ENCODE data around the gene SFXN5. TPM values are rescaled to one million over a fixed set of nuclear protein-coding genes. Genes with fewer than 3 reads are reported as not detected.

Gene SFXN5
- total RNA-seq, 1 donor, result 17.0 TPM

GRCh38 chr2:72940786-72941185 lies 130.7 kb downstream of the SFXN5 start:
- H3K9me3 ChIP-seq (ENCODE audit: low read depth, low read length), result no peaks in the 10 kb centered on the region
- H3K4me2 ChIP-seq (ENCODE audit: insufficient read depth, low read length), result peak overlapping the region; percentile 40
- no peaks in the 10 kb centered on the region for H3K27me3 ChIP-seq (ENCODE audit: insufficient read depth, low read length)
- peaks cover 8% of the 10 kb centered on the region for H4K20me1 ChIP-seq (ENCODE audit: insufficient read depth, low read length)
- no peak overlapping the region for H2AFZ ChIP-seq (ENCODE audit: low read length)
- no peak overlapping the region for H3K4me3 ChIP-seq (ENCODE audit: insufficient read depth, low read length)
- no peaks in the 10 kb centered on the region for H3K36me3 ChIP-seq (ENCODE audit: insufficient read depth, low read length)
- TF ChIP-seq, protein P1, sequence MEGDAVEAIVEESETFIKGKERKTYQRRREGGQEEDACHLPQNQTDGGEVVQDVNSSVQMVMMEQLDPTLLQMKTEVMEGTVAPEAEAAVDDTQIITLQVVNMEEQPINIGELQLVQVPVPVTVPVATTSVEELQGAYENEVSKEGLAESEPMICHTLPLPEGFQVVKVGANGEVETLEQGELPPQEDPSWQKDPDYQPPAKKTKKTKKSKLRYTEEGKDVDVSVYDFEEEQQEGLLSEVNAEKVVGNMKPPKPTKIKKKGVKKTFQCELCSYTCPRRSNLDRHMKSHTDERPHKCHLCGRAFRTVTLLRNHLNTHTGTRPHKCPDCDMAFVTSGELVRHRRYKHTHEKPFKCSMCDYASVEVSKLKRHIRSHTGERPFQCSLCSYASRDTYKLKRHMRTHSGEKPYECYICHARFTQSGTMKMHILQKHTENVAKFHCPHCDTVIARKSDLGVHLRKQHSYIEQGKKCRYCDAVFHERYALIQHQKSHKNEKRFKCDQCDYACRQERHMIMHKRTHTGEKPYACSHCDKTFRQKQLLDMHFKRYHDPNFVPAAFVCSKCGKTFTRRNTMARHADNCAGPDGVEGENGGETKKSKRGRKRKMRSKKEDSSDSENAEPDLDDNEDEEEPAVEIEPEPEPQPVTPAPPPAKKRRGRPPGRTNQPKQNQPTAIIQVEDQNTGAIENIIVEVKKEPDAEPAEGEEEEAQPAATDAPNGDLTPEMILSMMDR (IDR thresholded peaks at IDR 0.05; ENCODE audit: extremely low read depth, low read depth, low read length), result no peak
- H3K4me1 ChIP-seq (ENCODE audit: insufficient read depth, low read length), result peaks cover 17% of the 10 kb centered on the region
- peak; percentile 98 for DNase-seq (ENCODE audit: insufficient read length, low spot score, missing footprints)
- H3K27ac ChIP-seq (ENCODE audit: low read depth, low read length), result no peak overlapping the region
- H3K79me2 ChIP-seq (ENCODE audit: insufficient read depth, low read length), result no peaks in the 10 kb centered on the region

- no peak overlapping the region for H3K27ac ChIP-seq (ENCODE audit: low read depth, low read length)
- no peak overlapping the region for H2AFZ ChIP-seq (ENCODE audit: low read length)
- H3K4me3 ChIP-seq (ENCODE audit: insufficient read depth, low read length), result no peak overlapping the region
- H3K4me1 ChIP-seq (ENCODE audit: insufficient read depth, low read length), result peaks cover 17% of the 10 kb centered on the region
- H3K9me3 ChIP-seq (ENCODE audit: low read depth, low read length), result no peaks in the 10 kb centered on the region
- H3K27me3 ChIP-seq (ENCODE audit: insufficient read depth, low read length), result no peaks in the 10 kb centered on the region
- H3K36me3 ChIP-seq (ENCODE audit: insufficient read depth, low read length), result no peaks in the 10 kb centered on the region
- TF ChIP-seq, protein P1 (IDR thresholded peaks at IDR 0.05; ENCODE audit: extremely low read depth, low read depth, low read length), result no peak
- peaks cover 8% of the 10 kb centered on the region for H4K20me1 ChIP-seq (ENCODE audit: insufficient read depth, low read length)
- peak overlapping the region; percentile 40 for H3K4me2 ChIP-seq (ENCODE audit: insufficient read depth, low read length)
- DNase-seq (ENCODE audit: insufficient read length, low spot score, missing footprints), result no peak
- H3K79me2 ChIP-seq (ENCODE audit: insufficient read depth, low read length), result no peaks in the 10 kb centered on the region
Measured at GRCh38 chr2:72940361-72940760, 131.2 kb downstream of the SFXN5 start.

DNA sequence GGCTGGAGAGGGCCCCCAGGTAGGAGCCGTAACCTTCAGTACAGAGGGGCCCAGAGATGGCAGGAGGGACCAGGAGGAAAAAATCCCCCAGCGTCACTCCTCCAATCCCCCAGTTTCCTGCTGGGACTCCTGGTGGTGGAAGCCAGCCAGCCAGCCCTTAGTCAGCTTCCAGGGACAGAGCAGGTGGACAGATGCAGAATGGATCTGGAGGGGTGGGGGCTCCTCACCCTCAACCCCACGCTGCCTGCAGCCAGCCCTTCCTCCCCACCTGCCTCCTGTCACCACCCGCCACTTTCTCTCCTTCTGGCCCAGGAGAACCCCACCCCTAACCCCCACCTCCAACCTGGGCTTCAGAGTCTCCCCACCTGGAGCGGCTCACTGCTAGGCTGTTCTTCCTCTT lies 133.1 kb downstream of the SFXN5 start:
- Histone ChIP-seq H4K20me1 (ENCODE audit: insufficient read depth, low read length) (peaks cover 8% of the 10 kb centered on the region), H3K4me3 (ENCODE audit: insufficient read depth, low read length) (no peak overlapping the region), H3K36me3 (ENCODE audit: insufficient read depth, low read length) (no peaks in the 10 kb centered on the region), H3K4me2 (ENCODE audit: insufficient read depth, low read length) (no peak overlapping the region), H3K9me3 (ENCODE audit: low read depth, low read length) (no peaks in the 10 kb centered on the region), H2AFZ (ENCODE audit: low read length) (no peak overlapping the region), H3K4me1 (ENCODE audit: insufficient read depth, low read length) (peaks cover 17% of the 10 kb centered on the region), H3K79me2 (ENCODE audit: insufficient read depth, low read length) (no peaks in the 10 kb centered on the region), H3K27me3 (ENCODE audit: insufficient read depth, low read length) (no peaks in the 10 kb centered on the region), H3K27ac (ENCODE audit: low read depth, low read length) (no peak overlapping the region)
- TF ChIP-seq, protein P1 (IDR thresholded peaks at IDR 0.05; ENCODE audit: extremely low read depth, low read depth, low read length), result no peak
- DNase-seq (ENCODE audit: insufficient read length, low spot score, missing footprints), result no peak

GRCh38 chr2:72937356-72937669 lies 134.2 kb downstream of the SFXN5 start:
- TF ChIP-seq, protein P1 (IDR thresholded peaks at IDR 0.05; ENCODE audit: extremely low read depth, low read depth, low read length), result no peak
- Histone ChIP-seq H3K4me2 (ENCODE audit: insufficient read depth, low read length) (no peak overlapping the region), H4K20me1 (ENCODE audit: insufficient read depth, low read length) (peaks cover 8% of the 10 kb centered on the region), H3K9me3 (ENCODE audit: low read depth, low read length) (no peaks in the 10 kb centered on the region), H3K36me3 (ENCODE audit: insufficient read depth, low read length) (no peaks in the 10 kb centered on the region), H3K4me3 (ENCODE audit: insufficient read depth, low read length) (no peak overlapping the region), H3K4me1 (ENCODE audit: insufficient read depth, low read length) (peaks cover 21% of the 10 kb centered on the region), H2AFZ (ENCODE audit: low read length) (no peak overlapping the region), H3K27me3 (ENCODE audit: insufficient read depth, low read length) (no peaks in the 10 kb centered on the region), H3K27ac (ENCODE audit: low read depth, low read length) (no peak overlapping the region), H3K79me2 (ENCODE audit: insufficient read depth, low read length) (no peaks in the 10 kb centered on the region)
- no peak for DNase-seq (ENCODE audit: insufficient read length, low spot score, missing footprints)
